Neural progenitor cell (in vitro differentiated cells): ENCODE results near the gene CUL2.

Experiments
- CTCF ChIP-seq: fragments of 200-600 bp; sonication (generic); IDR thresholded peaks from 2 replicates; pipeline ENCODE4 v1.5.1; 2017; ENCODE audit warnings: antibody characterized with exemption, mild to moderate bottlenecking
- EZH2 ChIP-seq: fragments of 200-600 bp; sonication (generic); IDR thresholded peaks from 2 replicates; pipeline ENCODE4 v1.6.1; 2017; ENCODE audit warnings: antibody characterized with exemption, mild to moderate bottlenecking, moderate library complexity
- EZH2phosphoT487 ChIP-seq: fragments of 200-600 bp; sonication (generic); IDR thresholded peaks from 2 replicates; pipeline ENCODE4 v1.6.1; 2017; ENCODE audit warnings: antibody characterized with exemption

GRCh38 chr10:35124540-35124939 lies 34.4 kb upstream of the CUL2 start:
- TF ChIP-seq CTCF (no peak), EZH2 (no peak), EZH2phosphoT487 (no peak)
